Dermis microvascular lymphatic vessel endothelial cell (primary cell): ENCODE measurements around the gene GPI. TPM values are rescaled to one million over a fixed set of nuclear protein-coding genes. Genes with fewer than 3 reads are reported as not detected.
"Not testable (repeated sequence)": the region's sequence is repeated elsewhere in the genome, so short reads cannot be mapped to it uniquely, and the experiment has no call there.

Experiments used
- DNase-seq, 2 donors: peaks; one replicate each; pipeline versions ENCODE4 v3.0.0 to v3.0.0-alpha.2; 2010; ENCODE audit warnings: low read depth in 2 of 2
- total RNA-seq: library from RNA; depleted of rRNA; stranded (reverse); fragments of >200 nt; gene quantifications from 2 replicates; pipeline ENCODE4 v1.2.1, GENCODE V29; 2014

The GPI gene
- total RNA-seq, 1 donor from 2014 or later: 111 TPM

GRCh38 chr19:34366738-34367623 is 2.0 kb downstream of the GPI start:
- no peak for DNase-seq

- DNase-seq: no peak
Measured at GRCh38 chr19:34367624-34367957, 2.6 kb downstream of the GPI start.

GRCh38 chr19:34368338-34368737 is 3.3 kb downstream of the GPI start:
- no peak for DNase-seq

GRCh38 chr19:34369166-34369565 is 4.2 kb downstream of the GPI start:
- DNase-seq: not testable (repeated sequence)

- DNase-seq: no peak
Measured at GRCh38 chr19:34370117-34370516, 5.1 kb downstream of the GPI start.

GRCh38 chr19:34370983-34371382 is 6.0 kb downstream of the GPI start:
- DNase-seq: no peak

- no peak for DNase-seq
Measured at GRCh38 chr19:34373601-34374288, 8.7 kb downstream of the GPI start.

- DNase-seq: no peak
Measured at GRCh38 chr19:34375598-34375997, 10.6 kb downstream of the GPI start.

- DNase-seq: no peak
Measured at GRCh38 chr19:34380639-34381241, 15.7 kb downstream of the GPI start.

- no peak for DNase-seq
Measured at GRCh38 chr19:34381399-34382251, 16.6 kb downstream of the GPI start.

GRCh38 chr19:34382471-34382870 is 17.5 kb downstream of the GPI start:
- DNase-seq: no peak

- no peak for DNase-seq
Measured at GRCh38 chr19:34383599-34383998, 18.6 kb downstream of the GPI start.

GRCh38 chr19:34386645-34387445 is 21.8 kb downstream of the GPI start:
- DNase-seq: no peak

GRCh38 chr19:34387446-34387810 is 22.4 kb downstream of the GPI start:
- DNase-seq: no peak

- DNase-seq: not testable (repeated sequence)
Measured at GRCh38 chr19:34388745-34389144, 23.7 kb downstream of the GPI start.

GRCh38 chr19:34391813-34392212 is 26.8 kb downstream of the GPI start:
- DNase-seq: peak in 1 of 2 donors; percentile 13

GRCh38 chr19:34393031-34393430 is 28.0 kb downstream of the GPI start:
- DNase-seq: no peak

- DNase-seq: no peak
Measured at GRCh38 chr19:34393629-34394028, 28.6 kb downstream of the GPI start.

GRCh38 chr19:34397853-34398252 is 32.9 kb downstream of the GPI start:
- no peak for DNase-seq

GRCh38 chr19:34399886-34400285 is 34.9 kb downstream of the GPI start:
- DNase-seq: no peak

- not testable (repeated sequence) for DNase-seq
Measured at GRCh38 chr19:34400844-34401243, 35.8 kb downstream of the GPI start.
